Measurements from ENCODE around the gene SLC37A2. TPM values are rescaled to one million over a fixed set of nuclear protein-coding genes. Genes with fewer than 3 reads are reported as not detected.

The SLC37A2 gene
- total RNA-seq, 1 experiment from 2014 or later, result 5.1 TPM

Other genes starting within 250 kb of the SLC37A2 start
- gene ROBO3, start 197.9 kb upstream of the SLC37A2 start, total RNA-seq (2021; ENCODE audit: unreplicated experiment), result 30.7 TPM
- gene ROBO4, start 165.4 kb upstream of the SLC37A2 start, total RNA-seq (2021; ENCODE audit: unreplicated experiment), result not detected
- gene HEPN1, start 144.1 kb upstream of the SLC37A2 start, total RNA-seq (2021; ENCODE audit: unreplicated experiment), result not detected
- gene HEPACAM, start 127.3 kb upstream of the SLC37A2 start, total RNA-seq (2021; ENCODE audit: unreplicated experiment), result not detected
- gene CCDC15, start 109.1 kb upstream of the SLC37A2 start, total RNA-seq (2021; ENCODE audit: unreplicated experiment), result 2.4 TPM
- 17.9 TPM for gene TMEM218, start 48.3 kb downstream of the SLC37A2 start, total RNA-seq (2021; ENCODE audit: unreplicated experiment)
- 0.20 TPM for gene PKNOX2, start 101.4 kb downstream of the SLC37A2 start, total RNA-seq (2021; ENCODE audit: unreplicated experiment)

All from HCT116 (cell line).